Measurements from ENCODE around the gene CARHSP1. TPM values are rescaled to one million over a fixed set of nuclear protein-coding genes. Genes with fewer than 3 reads are reported as not detected.

Gene CARHSP1
- total RNA-seq, 1 donor from 2014 or later, result 70.2 TPM

GRCh38 chr16:8905168-8905762, 36.5 kb upstream of the CARHSP1 start:
- H3K4me1 Mint-ChIP-seq (ENCODE audit: unreplicated experiment), result no peaks in the 10 kb centered on the region
- no peak overlapping the region for H3K4me3 Mint-ChIP-seq (ENCODE audit: unreplicated experiment)
- H3K27ac Mint-ChIP-seq (ENCODE audit: unreplicated experiment), result no peak overlapping the region
- DNase-seq (ENCODE audit: extremely low spot score, unreplicated experiment), result no peak
- H3K9me3 Mint-ChIP-seq (ENCODE audit: unreplicated experiment), result no peaks in the 10 kb centered on the region
- TF ChIP-seq CTCF (IDR thresholded peaks at IDR 0.05), result peak; percentile 57
- no peaks in the 10 kb centered on the region for H3K27me3 Mint-ChIP-seq (ENCODE audit: unreplicated experiment)
- H3K36me3 Mint-ChIP-seq (ENCODE audit: unreplicated experiment), result peaks cover 41% of the 10 kb centered on the region

GRCh38 chr16:8904018-8904430, 35.2 kb upstream of the CARHSP1 start:
- Mint-ChIP-seq H3K4me3 (ENCODE audit: unreplicated experiment) (no peak overlapping the region), H3K36me3 (ENCODE audit: unreplicated experiment) (peaks cover 52% of the 10 kb centered on the region), H3K9me3 (ENCODE audit: unreplicated experiment) (no peaks in the 10 kb centered on the region), H3K27ac (ENCODE audit: unreplicated experiment) (no peak overlapping the region), H3K4me1 (ENCODE audit: unreplicated experiment) (no peaks in the 10 kb centered on the region), H3K27me3 (ENCODE audit: unreplicated experiment) (no peaks in the 10 kb centered on the region)
- no peak for DNase-seq (ENCODE audit: extremely low spot score, unreplicated experiment)
- no peak for TF ChIP-seq CTCF (IDR thresholded peaks at IDR 0.05)

- Mint-ChIP-seq H3K9me3 (ENCODE audit: unreplicated experiment) (no peaks in the 10 kb centered on the region), H3K4me1 (ENCODE audit: unreplicated experiment) (no peaks in the 10 kb centered on the region), H3K27ac (ENCODE audit: unreplicated experiment) (no peak overlapping the region), H3K4me3 (ENCODE audit: unreplicated experiment) (no peak overlapping the region), H3K36me3 (ENCODE audit: unreplicated experiment) (peaks cover 62% of the 10 kb centered on the region), H3K27me3 (ENCODE audit: unreplicated experiment) (no peaks in the 10 kb centered on the region)
- no peak for DNase-seq (ENCODE audit: extremely low spot score, unreplicated experiment)
- TF ChIP-seq CTCF (IDR thresholded peaks at IDR 0.05), result no peak
Observed at GRCh38 chr16:8903004-8903403, 34.2 kb upstream of the CARHSP1 start.

GRCh38 chr16:8901320-8901861, 32.6 kb upstream of the CARHSP1 start:
- no peak overlapping the region for H3K27ac Mint-ChIP-seq (ENCODE audit: unreplicated experiment)
- peaks cover 63% of the 10 kb centered on the region for H3K36me3 Mint-ChIP-seq (ENCODE audit: unreplicated experiment)
- no peaks in the 10 kb centered on the region for H3K27me3 Mint-ChIP-seq (ENCODE audit: unreplicated experiment)
- no peaks in the 10 kb centered on the region for H3K4me1 Mint-ChIP-seq (ENCODE audit: unreplicated experiment)
- no peaks in the 10 kb centered on the region for H3K9me3 Mint-ChIP-seq (ENCODE audit: unreplicated experiment)
- DNase-seq (ENCODE audit: extremely low spot score, unreplicated experiment), result no peak
- H3K4me3 Mint-ChIP-seq (ENCODE audit: unreplicated experiment), result no peak overlapping the region
- TF ChIP-seq CTCF (IDR thresholded peaks at IDR 0.05), result no peak

- H3K27ac Mint-ChIP-seq (ENCODE audit: unreplicated experiment), result no peak overlapping the region
- no peak for DNase-seq (ENCODE audit: extremely low spot score, unreplicated experiment)
- H3K9me3 Mint-ChIP-seq (ENCODE audit: unreplicated experiment), result no peaks in the 10 kb centered on the region
- H3K27me3 Mint-ChIP-seq (ENCODE audit: unreplicated experiment), result no peaks in the 10 kb centered on the region
- TF ChIP-seq CTCF (IDR thresholded peaks at IDR 0.05), result no peak
- H3K4me3 Mint-ChIP-seq (ENCODE audit: unreplicated experiment), result no peak overlapping the region
- peaks cover 55% of the 10 kb centered on the region for H3K36me3 Mint-ChIP-seq (ENCODE audit: unreplicated experiment)
- H3K4me1 Mint-ChIP-seq (ENCODE audit: unreplicated experiment), result no peaks in the 10 kb centered on the region
Observed at GRCh38 chr16:8900343-8900742, 31.5 kb upstream of the CARHSP1 start.

All from osteocyte (in vitro differentiated cells).